Measurements from ENCODE around the gene RHOT1.
"Not testable (repeated sequence)": the region's sequence is repeated elsewhere in the genome, so short reads cannot be mapped to it uniquely, and the experiment has no call there.

Gene RHOT1

GRCh38 chr17:32160526-32160925 lies 18.2 kb downstream of the RHOT1 start:
- DNase-seq: no peak

- DNase-seq: no peak
Observed at GRCh38 chr17:32161029-32161428, 18.7 kb downstream of the RHOT1 start.

GRCh38 chr17:32161506-32162365 lies 19.4 kb downstream of the RHOT1 start:
- DNase-seq: no peak

- DNase-seq: no peak
Observed at GRCh38 chr17:32174889-32175288, 32.6 kb downstream of the RHOT1 start.

- DNase-seq: not testable (repeated sequence)
Observed at GRCh38 chr17:32178679-32179078, 36.4 kb downstream of the RHOT1 start.

GRCh38 chr17:32179103-32179502 lies 36.8 kb downstream of the RHOT1 start:
- not testable (repeated sequence) for DNase-seq

GRCh38 chr17:32179526-32179925 lies 37.2 kb downstream of the RHOT1 start:
- DNase-seq: not testable (repeated sequence)

- not testable (repeated sequence) for DNase-seq
Observed at GRCh38 chr17:32180262-32180661, 38.0 kb downstream of the RHOT1 start.

GRCh38 chr17:32185875-32186274 lies 43.6 kb downstream of the RHOT1 start:
- DNase-seq: no peak

GRCh38 chr17:32187271-32187670 lies 45.0 kb downstream of the RHOT1 start:
- DNase-seq: no peak

- no peak for DNase-seq
Observed at GRCh38 chr17:32189343-32189742, 47.0 kb downstream of the RHOT1 start.

- no peak for DNase-seq
Observed at GRCh38 chr17:32191306-32191705, 49.0 kb downstream of the RHOT1 start.

- no peak for DNase-seq
Observed at GRCh38 chr17:32192379-32192778, 50.1 kb downstream of the RHOT1 start.

GRCh38 chr17:32197987-32198386 lies 55.7 kb downstream of the RHOT1 start:
- no peak for DNase-seq

- no peak for DNase-seq
Observed at GRCh38 chr17:32206861-32207260, 64.6 kb downstream of the RHOT1 start.

- DNase-seq: no peak
Observed at GRCh38 chr17:32208436-32208835, 66.1 kb downstream of the RHOT1 start.

GRCh38 chr17:32209608-32210007 lies 67.3 kb downstream of the RHOT1 start:
- DNase-seq: no peak

GRCh38 chr17:32211671-32212070 lies 69.4 kb downstream of the RHOT1 start:
- no peak for DNase-seq

GRCh38 chr17:32215696-32216095 lies 73.4 kb downstream of the RHOT1 start:
- no peak for DNase-seq

GRCh38 chr17:32222621-32223020 lies 80.3 kb downstream of the RHOT1 start:
- no peak for DNase-seq

GRCh38 chr17:32223703-32224102 lies 81.4 kb downstream of the RHOT1 start:
- DNase-seq: no peak

GRCh38 chr17:32226886-32227285 lies 84.6 kb downstream of the RHOT1 start:
- DNase-seq: no peak

GRCh38 chr17:32227910-32228309 lies 85.6 kb downstream of the RHOT1 start:
- DNase-seq: no peak

- DNase-seq: no peak
Observed at GRCh38 chr17:32235588-32235987, 93.3 kb downstream of the RHOT1 start.

- DNase-seq: no peak
Observed at GRCh38 chr17:32239456-32239855, 97.2 kb downstream of the RHOT1 start.

Data from stimulated activated CD4-positive, alpha-beta T cell treated with anti-CD3 and anti-CD28 coated beads, Interleukin-4, amount 100 ng/mL, for 1 hour (primary cell).